Parathyroid adenoma (tissue), 2 donors: ENCODE data around the gene TMEM161B.

Experiments
- H2AFZ ChIP-seq: fragments of 300-600 bp; sonication (generic); one replicate; pipeline ENCODE4 v1.7.0; 2017; ENCODE audit warnings: antibody characterized with exemption, mild to moderate bottlenecking
- H3K27ac ChIP-seq: fragments of 300-600 bp; sonication (generic); one replicate; pipeline ENCODE4 v1.7.0; 2017
- H3K27me3 ChIP-seq: fragments of 300-600 bp; sonication (generic); one replicate; pipeline ENCODE4 v1.7.0; 2017; ENCODE audit warnings: low read length; ENCODE audit not compliant: control insufficient read depth, insufficient read depth
- H3K36me3 ChIP-seq: fragments of 300-600 bp; sonication (generic); one replicate; pipeline ENCODE4 v1.7.0; 2017; ENCODE audit warnings: low read length; ENCODE audit not compliant: control insufficient read depth, insufficient read depth
- H3K4me1 ChIP-seq: fragments of 300-600 bp; sonication (generic); one replicate; pipeline ENCODE4 v1.7.0; 2017; ENCODE audit warnings: control low read depth
- H3K4me2 ChIP-seq: fragments of 300-600 bp; sonication (generic); one replicate; pipeline ENCODE4 v1.7.0; 2017; ENCODE audit warnings: low read length
- H3K4me3 ChIP-seq: fragments of 300-600 bp; sonication (generic); one replicate; pipeline ENCODE4 v1.7.0; 2017; ENCODE audit warnings: low read depth, low read length
- H3K79me2 ChIP-seq: fragments of 300-600 bp; sonication (generic); one replicate; pipeline ENCODE4 v1.7.0; 2017; ENCODE audit warnings: control low read depth
- H3K9ac ChIP-seq: fragments of 300-600 bp; sonication (generic); one replicate; pipeline ENCODE4 v1.7.0; 2017; ENCODE audit warnings: mild to moderate bottlenecking
- H3K9me3 ChIP-seq: fragments of 300-600 bp; sonication (generic); one replicate; pipeline ENCODE4 v1.7.0; 2017; ENCODE audit warnings: low read length; ENCODE audit not compliant: control insufficient read depth
- CTCF ChIP-seq: fragments of 300-600 bp; sonication (generic); IDR thresholded peaks from one replicate; pipeline ENCODE4 v1.7.0; 2017; ENCODE audit warnings: antibody characterized with exemption, mild to moderate bottlenecking
- donor health status: primary hyperparathyroidism.

The TMEM161B gene

GRCh38 chr5:88263349-88263748, 5.3 kb downstream of the TMEM161B start:
- Histone ChIP-seq H3K27ac (no peak overlapping the region), H3K36me3 (no peaks in the 10 kb centered on the region), H3K4me2 (no peak overlapping the region), H3K9ac (no peak overlapping the region), H3K4me1 (peaks cover 5% of the 10 kb centered on the region), H3K9me3 (no peaks in the 10 kb centered on the region), H2AFZ (no peak overlapping the region), H3K79me2 (peaks cover 27% of the 10 kb centered on the region), H3K4me3 (no peak overlapping the region), H3K27me3 (no peaks in the 10 kb centered on the region)
- TF ChIP-seq CTCF: no peak

GRCh38 chr5:88262116-88262515, 6.5 kb downstream of the TMEM161B start:
- Histone ChIP-seq H3K27me3 (no peaks in the 10 kb centered on the region), H2AFZ (no peak overlapping the region), H3K9me3 (no peaks in the 10 kb centered on the region)

GRCh38 chr5:88258636-88259035, 10.0 kb downstream of the TMEM161B start:
- H3K27me3 ChIP-seq: no peaks in the 10 kb centered on the region
- H3K9ac ChIP-seq: no peak overlapping the region
- no peak for TF ChIP-seq CTCF
- no peak overlapping the region for H2AFZ ChIP-seq
- H3K4me2 ChIP-seq: no peak overlapping the region
- no peaks in the 10 kb centered on the region for H3K36me3 ChIP-seq
- no peaks in the 10 kb centered on the region for H3K9me3 ChIP-seq
- no peak overlapping the region for H3K4me3 ChIP-seq
- H3K4me1 ChIP-seq: no peaks in the 10 kb centered on the region
- peaks cover 24% of the 10 kb centered on the region for H3K79me2 ChIP-seq
- no peak overlapping the region for H3K27ac ChIP-seq

More at GRCh38 chr5:88262116-88262515, 6.5 kb downstream of the TMEM161B start:
- no peak overlapping the region for H3K9ac ChIP-seq
- H3K79me2 ChIP-seq: peaks cover 20% of the 10 kb centered on the region
- no peaks in the 10 kb centered on the region for H3K4me1 ChIP-seq
- no peaks in the 10 kb centered on the region for H3K36me3 ChIP-seq
- no peak for TF ChIP-seq CTCF
- H3K4me2 ChIP-seq: no peak overlapping the region
- no peak overlapping the region for H3K27ac ChIP-seq
- no peak overlapping the region for H3K4me3 ChIP-seq

GRCh38 chr5:88256872-88257271, 11.8 kb downstream of the TMEM161B start:
- no peaks in the 10 kb centered on the region for H3K4me1 ChIP-seq
- peaks cover 35% of the 10 kb centered on the region for H3K79me2 ChIP-seq
- no peak overlapping the region for H3K9ac ChIP-seq
- no peak overlapping the region for H3K4me3 ChIP-seq
- no peaks in the 10 kb centered on the region for H3K27me3 ChIP-seq
- H3K36me3 ChIP-seq: no peaks in the 10 kb centered on the region
- TF ChIP-seq CTCF: no peak
- no peak overlapping the region for H2AFZ ChIP-seq
- no peak overlapping the region for H3K4me2 ChIP-seq
- no peak overlapping the region for H3K27ac ChIP-seq
- H3K9me3 ChIP-seq: no peaks in the 10 kb centered on the region

- Histone ChIP-seq H3K27ac (no peak overlapping the region), H3K4me2 (no peak overlapping the region), H3K27me3 (no peaks in the 10 kb centered on the region), H3K9ac (no peak overlapping the region), H3K4me1 (no peaks in the 10 kb centered on the region), H3K4me3 (no peak overlapping the region), H2AFZ (no peak overlapping the region), H3K9me3 (no peaks in the 10 kb centered on the region), H3K36me3 (no peaks in the 10 kb centered on the region), H3K79me2 (peaks cover 39% of the 10 kb centered on the region)
- no peak for TF ChIP-seq CTCF
Measured at GRCh38 chr5:88256037-88256436, 12.6 kb downstream of the TMEM161B start.
